Measurements from ENCODE around the gene GBP7.
A peak's percentile ranks its signal among the peaks of the same experiment; 100 is the strongest.
"Not testable (repeated sequence)": the region's sequence is repeated elsewhere in the genome, so short reads cannot be mapped to it uniquely, and the experiment has no call there.

GBP7 gene

GRCh38 chr1:89175601-89176256, at the start of gene GBP7:
Gene GBP7 (minus strand): TSS chr1:89176003. CDS start chr1:89171935, 4,068 bp downstream.
- no peak for DNase-seq (ENCODE audit: low read depth in 3 of 3)

- DNase-seq (ENCODE audit: low read depth in 3 of 3) = no peak
These were observed 45.5 kb upstream of the GBP7 start for GRCh38 chr1:89221341-89221740.

- DNase-seq (ENCODE audit: low read depth in 3 of 3) = not testable (repeated sequence)
These were observed 44.0 kb upstream of the GBP7 start for GRCh38 chr1:89219851-89220250.

GRCh38 chr1:89218941-89219340, 43.1 kb upstream of the GBP7 start:
- DNase-seq (ENCODE audit: low read depth in 3 of 3) = not testable (repeated sequence)

GRCh38 chr1:89213347-89213746, 37.5 kb upstream of the GBP7 start:
- no peak for DNase-seq (ENCODE audit: low read depth in 3 of 3)

- DNase-seq (ENCODE audit: low read depth in 3 of 3) = no peak
These were observed 35.3 kb upstream of the GBP7 start for GRCh38 chr1:89211035-89211634.

- DNase-seq (ENCODE audit: low read depth in 3 of 3) = no peak
These were observed 30.6 kb upstream of the GBP7 start for GRCh38 chr1:89206373-89206772.

- DNase-seq (ENCODE audit: low read depth in 3 of 3) = no peak
These were observed 27.4 kb upstream of the GBP7 start for GRCh38 chr1:89203166-89203565.

GRCh38 chr1:89201106-89201794, 25.4 kb upstream of the GBP7 start:
- DNase-seq (ENCODE audit: low read depth in 3 of 3) = no peak

GRCh38 chr1:89200663-89201062, 24.9 kb upstream of the GBP7 start:
- DNase-seq (ENCODE audit: low read depth in 3 of 3) = no peak

- no peak for DNase-seq (ENCODE audit: low read depth in 3 of 3)
These were observed 23.8 kb upstream of the GBP7 start for GRCh38 chr1:89199525-89200031.

GRCh38 chr1:89198491-89199072, 22.8 kb upstream of the GBP7 start, which contains the start of gene GBP4:
Gene GBP4 (minus strand): TSS chr1:89198942. CDS start chr1:89198834, 108 bp downstream.
- peak in 2 of 3 experiments; percentile 19 to 47 for DNase-seq (ENCODE audit: low read depth in 3 of 3)

- DNase-seq (ENCODE audit: low read depth in 3 of 3) = no peak
These were observed 22.3 kb upstream of the GBP7 start for GRCh38 chr1:89198081-89198480.

- DNase-seq (ENCODE audit: low read depth in 3 of 3) = no peak
These were observed 19.7 kb upstream of the GBP7 start for GRCh38 chr1:89195476-89195875.

- DNase-seq (ENCODE audit: low read depth in 3 of 3) = no peak
These were observed 15.5 kb upstream of the GBP7 start for GRCh38 chr1:89191314-89191713.

- no peak for DNase-seq (ENCODE audit: low read depth in 3 of 3)
These were observed 14.2 kb upstream of the GBP7 start for GRCh38 chr1:89190017-89190416.

GRCh38 chr1:89179343-89179742, 3.5 kb upstream of the GBP7 start:
- DNase-seq (ENCODE audit: low read depth in 3 of 3) = no peak

- no peak for DNase-seq (ENCODE audit: low read depth in 3 of 3)
These were observed 1.2 kb upstream of the GBP7 start for GRCh38 chr1:89176971-89177370.

GRCh38 chr1:89174491-89174890, 1.3 kb downstream of the GBP7 start:
- DNase-seq (ENCODE audit: low read depth in 3 of 3) = no peak

- no peak for DNase-seq (ENCODE audit: low read depth in 3 of 3)
These were observed 3.2 kb downstream of the GBP7 start for GRCh38 chr1:89172468-89173143.

GRCh38 chr1:89171067-89171438, 4.8 kb downstream of the GBP7 start:
- DNase-seq (ENCODE audit: low read depth in 3 of 3) = no peak
